GM20431 (cell line): ENCODE data around the gene PDLIM7.
"Not testable (repeated sequence)": the region's sequence is repeated elsewhere in the genome, so short reads cannot be mapped to it uniquely, and the experiment has no call there.

Experiments
- in situ Hi-C: fragments of 300-500 bp; cut with MseI, MboI; formaldehyde crosslinking; loops from one replicate; pipeline ENCODE4 v1.15.0; 2020; ENCODE audit warnings: low sequenced_read_pairs; ENCODE audit not compliant: unreplicated experiment

Gene PDLIM7

GRCh38 chr5:177493795-177494345 lies 3.5 kb downstream of the PDLIM7 start:
- in situ Hi-C loops = no loop called here

GRCh38 chr5:177492841-177493240 lies 4.6 kb downstream of the PDLIM7 start:
- in situ Hi-C loops = no loop called here

- in situ Hi-C loops = no loop called here
These were observed 5.2 kb downstream of the PDLIM7 start for GRCh38 chr5:177491983-177492746.

- in situ Hi-C loops = no loop called here
These were observed 5.9 kb downstream of the PDLIM7 start for GRCh38 chr5:177491429-177491945.

GRCh38 chr5:177490992-177491391 lies 6.4 kb downstream of the PDLIM7 start:
- in situ Hi-C loops = no loop called here

- in situ Hi-C loops = no loop called here
These were observed 7.0 kb downstream of the PDLIM7 start for GRCh38 chr5:177490311-177490991.

GRCh38 chr5:177489119-177489716 lies 8.2 kb downstream of the PDLIM7 start:
- in situ Hi-C loops = no loop called here

- in situ Hi-C loops = no loop called here
These were observed 9.4 kb downstream of the PDLIM7 start for GRCh38 chr5:177487975-177488374.

- in situ Hi-C loops = no loop called here
These were observed 10.3 kb downstream of the PDLIM7 start for GRCh38 chr5:177487144-177487543.

GRCh38 chr5:177486256-177486655 lies 11.1 kb downstream of the PDLIM7 start:
- in situ Hi-C loops = no loop called here

- in situ Hi-C loops = not testable (repeated sequence)
These were observed 11.7 kb downstream of the PDLIM7 start for GRCh38 chr5:177485753-177486152.

GRCh38 chr5:177484902-177485549 lies 12.4 kb downstream of the PDLIM7 start:
- in situ Hi-C loops = no loop called here

- in situ Hi-C loops = no loop called here
These were observed 13.2 kb downstream of the PDLIM7 start for GRCh38 chr5:177483994-177484901.

GRCh38 chr5:177483042-177483441 lies 14.4 kb downstream of the PDLIM7 start:
- in situ Hi-C loops = no loop called here

- in situ Hi-C loops = no loop called here
These were observed 15.0 kb downstream of the PDLIM7 start for GRCh38 chr5:177482359-177482795.

- in situ Hi-C loops = no loop called here
These were observed 17.6 kb downstream of the PDLIM7 start for GRCh38 chr5:177479774-177480173.

GRCh38 chr5:177478711-177479646 lies 18.4 kb downstream of the PDLIM7 start:
- in situ Hi-C loops = no loop called here
